B cell (primary cell): Measurements from ENCODE around the gene ATP6V0E1. TPM values are rescaled to one million over a fixed set of nuclear protein-coding genes. Genes with fewer than 3 reads are reported as not detected.

Source experiments
- ATAC-seq: fragments of 200-7000 bp; cut with Tn5 transposase; one replicate; pipeline ENCODE4 v1.10.0; 2021; ENCODE audit warnings: low read depth, mild to moderate bottlenecking, moderate number of reproducible peaks, moderate library complexity
- CTCF ChIA-PET: fragments of 350-600 bp; sonication (Branson Sonifier 250); formaldehyde crosslinking; loops from one replicate; lab custom pipeline; 2021; ENCODE audit warnings: antibody characterized with exemption, inconsistent platforms; lab: Charles Lee
- POLR2A ChIA-PET: fragments of 350-600 bp; sonication (Branson Sonifier 250); formaldehyde crosslinking; loops from one replicate; lab custom pipeline; 2021; ENCODE audit warnings: antibody characterized with exemption; lab: Charles Lee
- DNase-seq: peaks from one replicate; pipeline ENCODE4 v3.0.0; 2013
- H2AFZ ChIP-seq: 2 replicates; pipeline ENCODE4 v1.6.1; 2012; ENCODE audit warnings: mild to moderate bottlenecking, low read depth, low read length; ENCODE audit not compliant: insufficient read depth, poor library complexity, severe bottlenecking
- H3K27ac ChIP-seq, 2 donors: 1 replicate in 1 of 2; 2 replicates in 1 of 2; pipeline ENCODE4 v1.5.1; 2012 to 2013; ENCODE audit warnings: low read length in 2 of 2, mild to moderate bottlenecking in 2 of 2, moderate library complexity in 1 of 2
- H3K27me3 ChIP-seq, 4 experiments: fragments of 200-600 bp in 1 of 4; sonication (generic) in 1 of 4; replicated peaks in 1 of 4; 1 replicate in 2 of 4; 2 replicates in 2 of 4; pipeline versions ENCODE4 v1.6.1 to v1.7.0; 2013 to 2016; ENCODE audit warnings: low read length in 3 of 4, mild to moderate bottlenecking in 2 of 4, mixed read lengths in 1 of 4, moderate library complexity in 1 of 4; ENCODE audit not compliant: insufficient read depth in 4 of 4, control insufficient read depth in 3 of 4; ENCODE audit errors: control extremely low read depth in 1 of 4
- H3K36me3 ChIP-seq, 2 experiments: replicated peaks in 1 of 2; 1 replicate in 1 of 2; 2 replicates in 1 of 2; pipeline versions ENCODE4 v1.6.1 to v1.7.1; 2013; ENCODE audit warnings: low read length in 1 of 2; ENCODE audit not compliant: insufficient read depth in 2 of 2, control insufficient read depth in 1 of 2; ENCODE audit errors: control extremely low read depth in 1 of 2, extremely low read depth in 1 of 2
- H3K4me1 ChIP-seq, 2 donors: fragments of 200-600 bp in 1 of 2; sonication (generic) in 1 of 2; 1 replicate in 1 of 2; 2 replicates in 1 of 2; pipeline versions ENCODE4 v1.5.1 to v1.6.1; 2013 to 2017; ENCODE audit warnings: low read length in 2 of 2; ENCODE audit not compliant: control insufficient read depth in 2 of 2, insufficient read depth in 2 of 2
- H3K4me2 ChIP-seq: replicated peaks from 2 replicates; pipeline ENCODE3; 2012; ENCODE audit warnings: mild to moderate bottlenecking, low read depth, low read length; ENCODE audit not compliant: poor library complexity, severe bottlenecking
- H3K4me3 ChIP-seq, 5 experiments: fragments of 200-600 bp in 1 of 5; sonication (generic) in 1 of 5; 1 replicate in 3 of 5; 2 replicates in 2 of 5; pipeline versions ENCODE4 v1.5.1 to v1.7.0; 2011 to 2016; ENCODE audit warnings: low read length in 4 of 5, mild to moderate bottlenecking in 4 of 5, low read depth in 2 of 5, control low read depth in 1 of 5, moderate library complexity in 1 of 5; ENCODE audit not compliant: insufficient read depth in 1 of 5; ENCODE audit errors: control extremely low read depth in 1 of 5, extremely low read depth in 1 of 5
- H3K79me2 ChIP-seq: fragments of 200-600 bp; sonication (generic); one replicate; pipeline ENCODE4 v1.6.0; 2016; ENCODE audit warnings: low read length; ENCODE audit not compliant: control insufficient read depth, insufficient read depth
- H3K9ac ChIP-seq: fragments of 200-600 bp; sonication (generic); 2 replicates; pipeline ENCODE4 v1.6.1; 2017; ENCODE audit warnings: mild to moderate bottlenecking, low read length, moderate library complexity
- H3K9me3 ChIP-seq, 3 donors: one replicate each; pipeline versions ENCODE4 v1.6.1 to v1.7.1; 2013; ENCODE audit warnings: low read length in 2 of 3; ENCODE audit not compliant: control insufficient read depth in 2 of 3, insufficient read depth in 1 of 3; ENCODE audit errors: control extremely low read depth in 1 of 3
- H4K20me1 ChIP-seq: 2 replicates; pipeline ENCODE4 v1.6.0; 2012; ENCODE audit warnings: mild to moderate bottlenecking, low read length; ENCODE audit not compliant: insufficient read depth, control insufficient read depth, poor library complexity, severe bottlenecking
- H3K27ac Mint-ChIP-seq: one replicate; pipeline ENCODE4 v1.8.0; 2021; ENCODE audit warnings: mixed read lengths
- H3K27me3 Mint-ChIP-seq: one replicate; pipeline ENCODE4 v1.8.0; 2021; ENCODE audit warnings: mixed read lengths
- H3K4me1 Mint-ChIP-seq: one replicate; pipeline ENCODE4 v1.8.0; 2021; ENCODE audit warnings: mixed read lengths
- H3K4me3 Mint-ChIP-seq: one replicate; pipeline ENCODE4 v1.8.0; 2021; ENCODE audit warnings: mixed read lengths
- H3K9me3 Mint-ChIP-seq: one replicate; pipeline ENCODE4 v1.8.0; 2022; ENCODE audit warnings: mixed read lengths; ENCODE audit not compliant: insufficient read depth
- CTCF ChIP-seq: fragments of 200-600 bp; IDR thresholded peaks from one replicate; pipeline ENCODE4 v1.8.0; 2022; ENCODE audit warnings: antibody characterized with exemption, mild to moderate bottlenecking
- EZH2 ChIP-seq: IDR thresholded peaks from 2 replicates; pipeline ENCODE4 v1.6.1; 2012; ENCODE audit warnings: borderline replicate concordance, low read depth, mild to moderate bottlenecking, moderate library complexity, low read length; ENCODE audit not compliant: insufficient read depth, poor library complexity, severe bottlenecking
- WGBS: methylation state at CpG from one replicate; pipeline ENCODE4 v1.1.5; 2013; ENCODE audit warnings: missing lambda C conversion rate; ENCODE audit not compliant: insufficient coverage; 5-methylcytosine and 5-hydroxymethylcytosine counted together
- intact Hi-C: fragments of 100-400 bp; cut with micrococcal nuclease; formaldehyde crosslinking; loops from one replicate; pipeline ENCODE4 v1.10.0; 2022
- polyA plus RNA-seq: library from polyadenylated mRNA; depleted of rRNA; stranded (reverse); fragments of >200 nt; gene quantifications from 2 replicates; pipeline ENCODE4 v1.2.3, GENCODE V29; 2012
- total RNA-seq, 2 donors: library from RNA; stranded (reverse); fragments of 120-200 nt in 1 of 2; gene quantifications; 1 replicate in 1 of 2; 2 replicates in 1 of 2; pipeline versions ENCODE4 v1.2.3 to v1.2.4, GENCODE V29; 2013 to 2022

The ATP6V0E1 gene
- total and polyA plus RNA-seq, 2 donors (not counting 1 experiment from before 2014, with no cell fraction given), result 93.8 to 127 TPM

DNA sequence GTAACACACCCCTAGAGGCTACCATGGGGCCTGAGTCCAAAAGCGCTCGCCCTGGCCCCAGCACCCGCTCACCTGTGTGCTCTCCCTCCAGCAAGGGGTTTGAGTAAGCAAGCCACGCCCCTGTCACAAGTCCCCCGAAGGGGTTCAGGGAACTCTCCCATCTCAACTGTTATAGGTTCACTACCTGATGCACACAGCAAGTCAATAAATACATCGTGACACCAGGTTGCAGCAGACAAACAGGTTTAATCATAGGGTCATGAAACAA lies 64.2 kb downstream of the ATP6V0E1 start:
- Histone ChIP-seq H3K79me2 (peaks cover 34% of the 10 kb centered on the region), H3K27ac (no peak overlapping the region), H3K9me3 (no peaks in the 10 kb centered on the region), H3K4me2 (no peak overlapping the region), H3K36me3 (no peaks in the 10 kb centered on the region), H3K4me1 (peaks cover 0 to 6% of the 10 kb centered on the region in 2 donors), H2AFZ (no peak overlapping the region), H4K20me1 (no peaks in the 10 kb centered on the region), H3K4me3 (no peak overlapping the region), H3K9ac (no peak overlapping the region), H3K27me3 (no peaks in the 10 kb centered on the region)
- ChIA-PET POLR2A (interaction anchor here (0.6 kb wide), 1 partner anchor 36 kb away, joined by 3 read pairs; no protein-coding TSS in a partner anchor), CTCF (no interaction called here)
- TF ChIP-seq CTCF (no peak), EZH2 (no peak)
- peaks cover 8% of the 10 kb centered on the region for H3K4me1 Mint-ChIP-seq
- H3K27ac Mint-ChIP-seq, result no peak overlapping the region
- no peak overlapping the region for H3K4me3 Mint-ChIP-seq
- H3K9me3 Mint-ChIP-seq, result no peaks in the 10 kb centered on the region
- DNase-seq, result no peak
- ATAC-seq, result no peak
- 97% methylated on average over 6 of the region's 6 CpGs for WGBS
- H3K27me3 Mint-ChIP-seq, result peaks cover 8% of the 10 kb centered on the region
- intact Hi-C loops, result no loop called here

DNA sequence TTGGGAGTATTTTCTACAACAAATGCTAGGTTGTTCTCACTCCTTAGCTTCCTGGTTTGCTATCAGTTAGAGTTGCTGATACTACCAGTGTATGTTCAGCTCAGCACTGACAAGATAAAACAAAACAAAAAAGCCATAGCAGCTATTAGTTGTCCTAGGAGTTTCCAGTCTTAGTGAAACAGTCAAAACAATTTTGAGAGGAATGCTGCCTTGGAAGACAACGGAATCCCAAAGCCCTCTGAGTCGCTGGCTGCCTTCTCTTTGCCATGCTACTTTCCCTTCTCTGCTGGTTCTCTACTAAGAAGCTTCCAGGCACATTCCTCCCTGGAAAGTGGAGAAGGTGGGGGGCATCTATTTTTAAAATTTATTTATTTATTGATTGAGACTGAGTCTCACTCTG lies 67.2 kb downstream of the ATP6V0E1 start:
- DNase-seq, result no peak
- peaks cover 19% of the 10 kb centered on the region for H3K79me2 ChIP-seq
- no peak overlapping the region for H3K4me2 ChIP-seq
- ATAC-seq, result no peak
- ChIA-PET POLR2A (no interaction called here), CTCF (no interaction called here)
- H3K9ac ChIP-seq, result no peak overlapping the region
- Mint-ChIP-seq H3K4me3 (no peak overlapping the region), H3K9me3 (no peaks in the 10 kb centered on the region), H3K27me3 (peaks cover 8% of the 10 kb centered on the region), H3K27ac (no peak overlapping the region), H3K4me1 (peaks cover 20% of the 10 kb centered on the region)
- H3K27ac ChIP-seq, result no peak overlapping the region
- peaks cover 4 to 13% of the 10 kb centered on the region in 2 donors for H3K4me1 ChIP-seq
- no CpG with 5 or more reads among the region's 2 CpGs for WGBS
- H3K4me3 ChIP-seq, result no peak overlapping the region
- H2AFZ ChIP-seq, result no peak overlapping the region
- intact Hi-C loops, result no loop called here
- H3K27me3 ChIP-seq, result no peaks in the 10 kb centered on the region
- no peaks in the 10 kb centered on the region for H3K9me3 ChIP-seq
- H3K36me3 ChIP-seq, result no peaks in the 10 kb centered on the region
- H4K20me1 ChIP-seq, result no peaks in the 10 kb centered on the region
- TF ChIP-seq EZH2, result no peak
